ENCODE data around the gene B4GALNT1.
A peak's percentile ranks its signal among the peaks of the same experiment; 100 is the strongest.
"Not testable (repeated sequence)": the region's sequence is repeated elsewhere in the genome, so short reads cannot be mapped to it uniquely, and the experiment has no call there.

B4GALNT1 gene

GRCh38 chr12:57637364-57637763 is 4.4 kb upstream of the B4GALNT1 start:
- DNase-seq (ENCODE audit: low spot score) = no peak

DNA sequence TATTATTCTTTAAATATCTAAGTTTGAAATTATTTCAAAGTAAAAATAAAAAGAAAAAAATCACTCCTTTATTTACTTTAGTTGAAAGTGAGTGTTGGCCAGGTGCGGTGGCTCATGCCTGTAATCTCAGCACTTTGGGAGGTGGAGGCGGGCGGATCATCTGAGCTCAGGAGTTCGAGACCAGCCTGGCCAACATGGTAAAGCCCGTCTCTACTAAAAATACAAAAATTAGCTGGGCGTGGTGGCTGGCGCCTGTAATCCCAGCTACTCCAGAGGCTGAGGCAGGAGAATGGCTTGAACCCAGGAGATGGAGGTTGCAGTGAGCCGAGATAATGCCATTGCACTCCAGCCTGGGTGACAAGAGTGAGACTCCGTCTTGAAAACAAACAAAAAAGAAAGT is 3.7 kb upstream of the B4GALNT1 start:
- DNase-seq (ENCODE audit: low spot score) = not testable (repeated sequence)

- no peak for DNase-seq (ENCODE audit: low spot score)
These were observed 686 bp downstream of the B4GALNT1 start for GRCh38 chr12:57632073-57632957.

DNA sequence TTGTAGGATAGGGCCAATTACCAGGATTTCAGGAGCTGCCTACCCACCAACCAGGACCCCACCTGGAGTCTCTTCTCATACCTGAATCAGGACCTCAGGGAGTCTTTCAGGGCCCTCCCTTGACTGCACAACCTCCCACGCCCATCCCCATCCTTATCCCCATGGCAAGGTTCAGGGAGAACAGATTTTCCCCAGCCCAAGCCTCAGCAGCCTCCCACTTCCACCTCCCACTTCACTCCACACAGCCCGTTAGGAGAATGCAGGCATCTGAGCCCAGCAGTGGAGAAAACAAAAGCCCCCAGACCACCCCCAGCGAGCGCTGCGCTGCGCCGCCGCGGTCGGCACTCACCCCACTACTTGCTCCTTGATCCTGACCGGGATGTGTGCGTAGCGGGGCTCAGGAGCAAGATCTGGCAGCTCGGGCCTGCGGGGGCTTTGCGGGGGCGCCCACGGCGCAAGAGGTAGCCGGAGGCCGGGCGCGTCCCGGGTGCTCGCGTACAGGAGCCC is 1.4 kb downstream of the B4GALNT1 start:
- DNase-seq (ENCODE audit: low spot score) = no peak

DNA sequence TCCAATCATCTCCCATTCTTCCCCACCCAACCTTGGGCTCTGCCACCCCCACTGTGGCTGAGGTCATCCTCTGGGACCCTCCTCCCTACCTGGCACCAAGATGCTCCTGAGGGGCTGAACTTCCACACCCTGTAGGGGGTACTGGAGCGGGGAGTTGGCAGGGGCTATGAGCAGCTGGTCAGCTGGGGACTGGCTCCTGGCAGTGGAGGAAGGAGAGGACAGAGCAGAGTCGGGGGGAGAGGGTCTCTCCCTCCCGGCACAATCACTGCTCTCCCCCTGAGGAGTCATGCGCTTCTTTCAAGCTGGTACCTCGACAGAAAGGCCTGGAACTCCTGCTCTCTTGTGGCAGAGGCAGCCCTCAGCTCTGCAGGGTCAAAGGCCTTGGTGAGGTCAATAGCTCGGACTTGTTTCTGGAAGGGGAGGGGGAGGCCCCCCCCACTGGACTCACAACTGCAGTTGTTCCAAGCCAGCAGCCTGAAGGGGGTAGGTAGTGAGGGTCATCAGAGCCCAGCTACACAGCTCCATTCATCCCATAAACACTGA is 2.0 kb downstream of the B4GALNT1 start:
- DNase-seq (ENCODE audit: low spot score) = no peak

GRCh38 chr12:57629897-57630471 is 3.0 kb downstream of the B4GALNT1 start:
- peak; percentile 69 for DNase-seq (ENCODE audit: low spot score)

DNA sequence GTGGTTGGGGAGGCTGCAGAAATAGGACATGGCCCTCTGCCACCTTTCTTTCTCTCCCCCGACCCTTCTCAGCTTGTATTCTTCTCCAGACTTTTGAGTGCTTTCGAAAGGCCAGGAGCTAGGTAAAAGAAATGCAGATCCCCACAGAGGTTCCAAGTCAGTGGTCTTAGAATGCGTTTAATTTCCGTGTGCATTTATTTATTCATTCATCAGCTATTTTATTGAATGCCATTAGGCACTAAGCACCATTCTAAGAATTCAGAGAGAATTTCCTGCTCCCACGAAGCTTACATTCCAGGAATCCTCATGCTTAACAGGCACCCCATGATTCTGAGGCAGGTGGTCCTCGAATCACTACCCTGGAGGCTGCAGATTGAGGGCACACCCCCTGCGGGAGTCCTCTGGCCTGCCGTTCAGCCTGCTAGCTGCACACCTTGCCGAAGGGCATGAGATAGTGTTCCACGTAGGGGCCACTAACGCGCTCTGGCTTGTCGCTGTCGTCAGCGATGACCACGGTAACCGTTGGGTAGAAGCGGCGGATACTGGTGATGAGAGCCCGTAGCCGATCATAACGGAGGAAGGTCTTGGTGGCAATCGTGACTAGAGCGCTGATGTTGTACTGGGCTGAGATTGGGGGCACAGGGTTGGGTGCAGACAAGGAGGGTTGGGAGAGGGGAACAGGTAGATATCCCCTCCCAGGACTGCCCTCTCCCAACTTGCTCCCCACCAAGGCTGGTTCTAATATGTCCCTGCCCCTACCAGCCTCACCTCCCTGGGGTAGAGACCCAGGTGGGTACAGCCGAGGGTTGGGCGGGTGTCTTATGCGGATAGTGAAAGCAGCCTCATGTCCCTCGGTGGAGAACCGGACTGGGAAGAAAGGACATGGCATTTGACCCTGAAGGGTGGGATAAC is 4.5 kb downstream of the B4GALNT1 start:
- no peak for DNase-seq (ENCODE audit: low spot score)

- no peak for DNase-seq (ENCODE audit: low spot score)
These were observed 5.3 kb downstream of the B4GALNT1 start for GRCh38 chr12:57627501-57628279.

GRCh38 chr12:57626921-57627445 is 6.0 kb downstream of the B4GALNT1 start:
- no peak for DNase-seq (ENCODE audit: low spot score)

DNA sequence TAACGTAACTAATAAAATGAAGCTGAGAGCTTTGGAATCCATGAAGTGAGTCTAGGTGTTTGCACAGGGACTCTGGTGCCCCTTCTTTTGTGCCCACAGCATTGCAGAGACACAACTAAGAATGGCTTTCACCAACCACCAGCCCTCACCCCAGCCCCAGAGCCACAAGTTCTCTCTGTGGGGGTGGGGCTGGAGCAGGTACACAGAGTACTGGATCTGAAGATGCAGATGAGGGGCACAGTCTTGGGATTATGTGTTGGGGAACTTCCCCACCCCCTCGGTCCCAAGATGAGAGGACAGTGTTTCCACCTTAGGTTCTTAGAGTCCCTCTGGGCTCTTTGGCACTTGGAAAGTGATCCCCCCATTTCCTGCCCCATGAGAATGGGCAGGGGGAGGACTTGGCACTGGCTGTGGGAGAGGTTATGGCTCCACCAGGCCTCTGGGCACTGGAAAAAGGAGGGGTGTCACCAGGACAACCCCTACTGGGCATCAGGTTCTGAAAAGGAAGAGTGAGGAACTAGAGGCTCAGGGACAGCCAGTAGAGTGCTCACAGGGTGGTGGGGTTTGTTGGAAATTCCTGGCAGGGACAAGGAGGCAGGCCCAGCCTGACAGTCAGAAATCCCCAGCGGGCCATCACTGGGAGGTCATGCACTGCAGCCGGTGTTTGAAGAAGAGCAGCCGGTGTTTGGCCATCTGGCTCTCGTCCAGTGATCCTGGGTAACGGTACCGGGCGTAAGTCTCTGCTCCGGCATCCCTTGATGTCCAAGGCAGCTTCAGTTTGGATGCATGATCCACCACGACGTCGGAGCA is 6.7 kb downstream of the B4GALNT1 start:
- DNase-seq (ENCODE audit: low spot score) = no peak

- DNase-seq (ENCODE audit: low spot score) = no peak
These were observed 7.6 kb downstream of the B4GALNT1 start for GRCh38 chr12:57625261-57626032.

DNA sequence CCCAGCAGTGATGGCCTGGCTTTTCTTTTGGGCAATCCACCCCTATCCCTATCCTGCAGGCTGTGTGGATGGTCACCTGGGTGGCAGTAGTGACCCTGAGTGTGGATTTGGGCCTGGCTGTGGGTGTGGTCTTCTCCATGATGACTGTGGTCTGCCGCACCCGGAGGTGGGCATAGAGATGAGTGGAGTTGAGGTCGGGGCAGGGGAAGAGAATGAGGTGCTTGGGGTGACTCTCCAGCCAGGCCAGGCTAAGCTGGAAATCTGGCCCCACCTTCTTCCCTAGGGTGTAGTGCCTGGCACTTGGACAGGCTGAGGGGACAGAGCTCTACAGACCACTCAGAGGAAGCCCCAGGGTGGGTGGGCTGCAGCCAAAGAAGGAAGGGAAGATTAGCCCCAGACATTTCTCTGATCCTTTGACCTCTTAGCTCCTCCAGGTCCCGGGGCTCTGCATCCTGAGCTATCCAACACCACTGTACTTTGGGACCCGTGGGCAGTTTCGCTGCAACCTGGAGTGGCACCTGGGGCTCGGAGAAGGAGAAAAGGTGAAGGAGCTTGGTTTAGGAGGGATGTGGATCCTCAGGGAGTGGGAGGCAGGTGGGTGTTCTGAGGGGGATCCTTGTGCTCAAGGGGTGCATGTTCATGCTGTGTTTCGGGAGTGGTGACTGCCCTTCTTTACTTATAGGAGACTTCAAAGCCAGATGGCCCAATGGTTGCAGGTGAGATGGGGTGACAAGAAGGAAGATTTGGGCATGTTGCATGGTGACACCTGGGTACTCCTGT is 8.4 kb downstream of the B4GALNT1 start:
- no peak for DNase-seq (ENCODE audit: low spot score)

GRCh38 chr12:57623811-57624390 is 9.1 kb downstream of the B4GALNT1 start:
- no peak for DNase-seq (ENCODE audit: low spot score)

GRCh38 chr12:57623385-57623784 is 9.6 kb downstream of the B4GALNT1 start:
- DNase-seq (ENCODE audit: low spot score) = no peak

- no peak for DNase-seq (ENCODE audit: low spot score)
These were observed 10.4 kb downstream of the B4GALNT1 start for GRCh38 chr12:57622293-57623245.

DNA sequence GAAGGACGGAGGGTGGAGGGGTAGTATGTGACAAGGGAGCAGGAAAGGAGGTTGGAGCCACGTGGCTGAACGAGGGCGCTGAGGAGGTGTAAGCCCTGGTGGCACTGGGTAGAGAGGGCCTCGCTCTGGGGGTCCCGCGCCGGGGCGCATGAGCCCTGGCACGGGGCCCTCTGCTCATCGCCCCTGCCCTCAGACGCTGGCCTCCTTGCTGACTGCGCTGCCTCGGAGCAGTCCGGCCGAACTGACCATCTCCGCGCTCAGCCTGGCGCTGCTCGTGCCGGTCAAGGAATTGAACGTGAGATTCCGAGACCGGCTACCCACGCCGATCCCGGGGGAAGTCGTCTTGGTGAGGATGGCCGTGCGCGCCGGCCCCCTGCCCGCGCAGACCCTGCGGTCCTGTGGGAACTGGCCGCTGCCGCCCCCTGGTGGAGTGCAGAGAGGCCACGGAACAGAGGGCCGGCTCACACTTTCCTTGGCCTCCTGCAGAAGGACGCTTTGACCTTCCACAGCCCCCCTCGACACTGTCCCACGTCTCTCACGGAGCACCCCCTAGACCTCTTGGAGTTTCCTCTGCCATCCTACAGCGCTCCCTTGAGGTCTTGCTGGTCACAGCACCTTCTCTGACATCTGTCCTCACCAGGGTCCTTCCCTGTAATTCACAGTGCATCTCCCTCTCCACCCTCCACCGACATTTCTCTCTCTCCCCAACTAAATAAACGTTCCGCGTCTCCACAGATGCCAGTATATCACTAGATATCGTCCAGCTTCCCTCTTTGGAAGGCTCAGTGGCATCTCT is 11.3 kb downstream of the B4GALNT1 start:
- no peak for DNase-seq (ENCODE audit: low spot score)
